T-helper 2 cell treated with Interferon-gamma antibody and Interleukin-4, amounts not matched to agents 5 μg/mL and 100 μg/mL, for 36 hours (primary cell): ENCODE data around the gene ZNF236.
"Not testable (repeated sequence)": the region's sequence is repeated elsewhere in the genome, so short reads cannot be mapped to it uniquely, and the experiment has no call there.

Experiments used
- DNase-seq: peaks from one replicate; pipeline ENCODE4 v3.0.0; 2021; ENCODE audit warnings: low spot score
- H3K27ac Mint-ChIP-seq: one replicate; pipeline ENCODE4 v1.8.0; 2021; ENCODE audit warnings: mild to moderate bottlenecking, mixed read lengths
- H3K27me3 Mint-ChIP-seq: one replicate; pipeline ENCODE4 v1.8.0; 2021; ENCODE audit warnings: low read depth, mixed read lengths
- H3K36me3 Mint-ChIP-seq: one replicate; pipeline ENCODE4 v1.8.0; 2021; ENCODE audit warnings: low read depth, mixed read lengths
- H3K4me1 Mint-ChIP-seq: one replicate; pipeline ENCODE4 v1.8.0; 2021; ENCODE audit warnings: low read depth, mixed read lengths
- H3K4me3 Mint-ChIP-seq: one replicate; pipeline ENCODE4 v1.8.0; 2022; ENCODE audit warnings: mild to moderate bottlenecking, moderate library complexity, mixed read lengths
- H3K9me3 Mint-ChIP-seq: one replicate; pipeline ENCODE4 v1.8.0; 2021; ENCODE audit warnings: mixed read lengths

Gene ZNF236

DNA sequence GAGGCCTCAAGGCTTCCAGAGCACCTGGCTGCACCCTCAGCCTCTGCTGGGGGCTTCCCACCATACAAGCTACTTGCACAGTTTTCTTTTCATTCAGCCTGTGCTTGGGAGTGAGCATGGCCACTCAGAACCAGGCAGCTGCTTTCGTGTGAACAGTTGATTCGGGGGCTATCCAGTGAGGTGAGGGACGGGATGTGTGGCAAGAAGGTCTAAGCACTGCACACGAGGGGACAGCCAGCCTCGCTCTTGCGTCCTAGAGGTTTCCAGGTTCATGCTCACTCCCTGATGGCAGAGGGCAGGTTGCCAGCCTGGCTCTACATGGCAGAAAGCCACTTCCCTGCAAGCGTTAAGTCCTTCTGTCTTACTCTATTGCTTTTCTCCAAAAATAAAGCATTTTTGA, 164.0 kb downstream of the ZNF236 start:
- Mint-ChIP-seq H3K27me3 (peaks cover 3% of the 10 kb centered on the region), H3K4me1 (peaks cover 8% of the 10 kb centered on the region), H3K4me3 (no peak overlapping the region), H3K27ac (no peak overlapping the region), H3K36me3 (no peaks in the 10 kb centered on the region), H3K9me3 (no peaks in the 10 kb centered on the region)
- DNase-seq, result no peak

DNA sequence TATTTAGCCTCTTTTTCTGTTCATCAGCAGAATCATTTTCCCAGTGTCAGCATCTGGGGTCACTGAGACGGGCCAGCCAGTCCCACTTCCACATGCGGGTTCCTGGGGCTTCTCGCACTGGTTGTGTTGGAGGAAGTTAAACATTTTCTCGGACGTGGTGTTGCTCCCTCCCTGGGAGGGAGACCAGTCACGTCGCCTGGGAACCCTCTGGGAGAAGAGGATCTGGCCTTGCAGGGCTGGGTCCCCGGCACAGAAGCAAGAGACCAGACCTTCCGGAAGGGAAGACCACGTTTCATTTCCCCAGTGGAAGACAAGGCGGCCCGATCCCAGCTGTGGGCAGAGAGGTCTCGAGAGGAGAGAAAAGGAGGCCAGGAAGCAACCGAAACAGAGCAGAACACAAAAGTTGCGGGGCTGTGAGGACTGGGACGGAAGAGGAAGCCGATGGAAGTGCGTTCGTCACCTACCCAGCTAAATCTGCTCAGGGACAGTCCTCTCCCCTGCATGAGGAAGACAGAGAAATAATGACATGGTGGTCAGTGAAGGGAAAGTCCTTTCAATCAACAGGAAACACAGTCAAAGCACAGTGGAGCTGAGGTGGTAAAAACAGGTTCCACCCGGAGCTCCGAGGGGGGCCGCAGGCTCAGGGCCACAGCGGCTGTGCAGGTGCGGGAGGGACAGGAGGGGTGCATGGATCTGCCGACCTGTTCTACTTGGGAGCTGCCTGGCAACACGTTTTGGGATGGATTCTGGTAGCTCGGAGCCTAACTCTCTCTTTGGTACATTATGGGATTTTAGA, 165.9 kb downstream of the ZNF236 start:
- peaks cover 5% of the 10 kb centered on the region for H3K4me1 Mint-ChIP-seq
- H3K4me3 Mint-ChIP-seq, result no peak overlapping the region
- no peaks in the 10 kb centered on the region for H3K36me3 Mint-ChIP-seq
- no peaks in the 10 kb centered on the region for H3K9me3 Mint-ChIP-seq
- DNase-seq, result no peak
- peaks cover 3% of the 10 kb centered on the region for H3K27me3 Mint-ChIP-seq
- H3K27ac Mint-ChIP-seq, result no peak overlapping the region

DNA sequence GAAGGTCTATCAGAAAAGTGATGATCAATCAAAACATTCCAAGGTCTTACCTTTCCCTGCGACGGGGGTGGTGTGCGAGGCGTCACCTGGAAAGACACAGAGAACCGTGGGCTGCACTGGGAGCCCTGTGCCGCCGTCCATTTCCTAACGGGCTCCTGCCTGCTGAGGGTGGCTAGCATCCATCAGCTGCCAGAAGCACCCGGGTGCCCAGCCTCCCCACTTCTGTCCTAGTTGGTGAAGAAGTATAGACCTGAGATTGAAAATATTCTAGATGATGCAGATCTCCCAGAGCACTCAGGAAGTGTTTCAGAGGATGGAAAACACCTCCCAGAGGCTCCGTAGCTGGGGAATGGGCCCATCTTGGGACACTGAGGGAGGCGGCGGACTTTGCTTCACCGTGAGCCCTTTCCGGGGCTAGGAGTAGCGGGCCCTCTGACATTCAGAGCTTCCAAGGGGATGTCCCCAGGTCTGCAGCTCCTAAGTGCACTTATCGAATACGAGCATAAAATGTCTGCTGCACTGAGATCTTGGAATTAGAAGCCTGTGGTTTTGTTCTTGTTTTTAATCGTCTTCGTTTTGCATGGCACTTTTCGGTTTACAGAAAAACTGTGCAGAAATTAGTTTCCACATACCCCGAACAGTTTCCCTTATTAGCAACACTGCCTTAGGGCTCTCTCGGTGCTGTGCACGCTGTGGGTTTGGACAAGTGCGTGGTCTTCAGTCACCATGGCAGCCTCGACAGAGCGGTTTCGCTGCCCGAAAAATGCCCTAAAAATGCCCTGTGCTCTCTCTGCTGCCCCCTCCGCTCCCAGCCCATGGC, 166.7 kb downstream of the ZNF236 start:
- Mint-ChIP-seq H3K36me3 (no peaks in the 10 kb centered on the region), H3K27me3 (peaks cover 3% of the 10 kb centered on the region), H3K4me1 (peaks cover 2% of the 10 kb centered on the region), H3K4me3 (no peak overlapping the region), H3K27ac (no peak overlapping the region), H3K9me3 (no peaks in the 10 kb centered on the region)
- DNase-seq, result no peak

DNA sequence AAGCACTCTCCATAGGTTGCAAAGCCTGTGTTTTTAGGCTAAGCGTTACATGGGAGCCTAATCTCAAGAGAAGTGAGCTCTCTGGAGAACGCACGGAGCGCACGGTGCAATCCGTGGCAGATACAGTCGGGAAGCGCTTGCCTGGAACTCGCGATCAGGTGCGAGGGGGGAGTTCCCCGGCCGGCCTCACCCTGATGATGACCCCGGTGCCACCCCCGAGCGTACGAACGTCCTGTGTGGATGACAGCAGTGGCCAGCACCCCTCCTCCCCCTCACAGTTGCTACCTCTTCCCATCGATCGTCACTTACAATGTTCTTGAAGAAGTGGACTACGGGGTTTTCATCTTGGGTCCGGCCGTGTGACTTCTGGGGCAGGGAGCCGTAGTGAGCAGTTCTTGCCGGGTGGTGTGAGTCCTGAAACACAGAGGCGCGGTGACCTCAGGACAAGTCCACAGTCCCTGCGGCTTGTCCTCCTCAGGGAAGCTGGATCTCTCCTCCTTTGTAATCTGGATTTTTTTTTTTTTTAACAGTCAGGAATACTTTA, 167.4 kb downstream of the ZNF236 start:
- DNase-seq, result no peak
- Mint-ChIP-seq H3K9me3 (no peaks in the 10 kb centered on the region), H3K4me3 (no peak overlapping the region), H3K36me3 (no peaks in the 10 kb centered on the region), H3K4me1 (peaks cover 2% of the 10 kb centered on the region), H3K27me3 (peaks cover 3% of the 10 kb centered on the region), H3K27ac (no peak overlapping the region)

DNA sequence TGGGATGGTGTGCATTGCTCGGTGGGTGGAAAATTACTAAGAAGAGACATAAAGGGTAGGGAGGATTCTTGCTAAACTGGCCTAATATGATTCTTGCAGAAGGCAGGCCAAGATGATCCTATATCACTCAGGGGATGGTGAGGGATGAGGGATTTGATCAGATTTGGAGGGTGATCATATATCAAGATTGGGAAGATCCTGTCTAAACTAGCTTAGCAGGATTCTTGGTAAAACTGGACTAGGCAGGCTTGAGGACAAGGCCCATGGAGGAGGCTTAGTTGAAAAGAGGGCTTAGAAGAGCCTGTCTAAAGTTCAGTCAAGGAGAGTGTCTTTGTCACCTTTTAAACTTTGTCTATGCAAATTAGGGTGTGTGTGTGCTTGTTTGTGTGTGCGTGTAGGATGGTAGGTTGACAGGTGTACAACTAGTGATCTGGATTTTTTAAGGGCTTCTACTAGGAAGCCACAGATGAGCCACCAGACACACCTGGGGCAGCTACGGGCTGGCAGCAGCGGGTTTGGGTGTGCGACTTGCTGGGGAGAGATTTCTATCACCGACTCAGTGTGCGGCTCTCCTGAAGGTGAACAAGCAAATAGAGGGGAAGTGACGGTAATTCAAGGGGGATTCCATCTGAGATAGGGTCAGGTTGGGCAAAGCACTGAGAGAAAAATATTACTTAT, 168.1 kb downstream of the ZNF236 start:
- not testable (repeated sequence) for H3K4me3 Mint-ChIP-seq, DNase-seq, H3K27me3 Mint-ChIP-seq

DNA sequence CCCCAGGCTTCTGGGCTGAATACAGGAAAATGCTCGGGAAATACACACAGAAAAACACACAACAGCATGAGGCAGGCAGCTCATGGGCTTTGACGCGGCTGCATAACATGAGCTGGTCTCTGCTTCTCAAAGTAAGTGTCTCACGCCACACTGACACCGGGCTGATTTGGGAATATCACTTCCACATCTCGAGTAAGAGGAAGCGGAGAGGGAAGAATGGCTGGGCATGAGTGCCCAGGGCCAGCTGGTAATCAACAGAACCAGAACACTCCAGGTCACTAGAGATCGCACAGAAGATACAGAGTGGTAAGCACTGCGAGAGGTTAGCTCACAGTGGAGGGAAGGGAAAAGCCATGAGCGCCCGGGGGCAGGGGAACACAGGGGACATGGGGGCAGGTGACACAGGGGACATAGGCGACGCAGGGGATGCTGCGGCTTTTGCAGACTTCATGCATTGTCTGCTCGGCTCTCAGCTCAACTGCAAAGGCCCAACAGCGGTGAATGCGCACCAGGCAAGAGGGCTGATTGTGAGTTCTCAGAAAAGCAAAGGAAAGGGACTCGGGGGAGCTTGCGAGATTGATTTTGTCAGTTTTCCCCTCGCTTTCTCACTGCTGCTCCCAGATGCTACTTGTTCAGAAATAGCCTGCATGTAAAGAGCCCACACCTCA, 168.8 kb downstream of the ZNF236 start:
- DNase-seq, result no peak
- H3K9me3 Mint-ChIP-seq, result no peaks in the 10 kb centered on the region
- peaks cover 10% of the 10 kb centered on the region for H3K27me3 Mint-ChIP-seq
- peak overlapping the region; percentile 2 for H3K27ac Mint-ChIP-seq
- no peak overlapping the region for H3K4me3 Mint-ChIP-seq
- H3K36me3 Mint-ChIP-seq, result peaks cover 2% of the 10 kb centered on the region
- H3K4me1 Mint-ChIP-seq, result peaks cover 11% of the 10 kb centered on the region

More for the DNA sequence above, 168.1 kb downstream of the ZNF236 start:
- not testable (repeated sequence) for H3K4me1 Mint-ChIP-seq, H3K9me3 Mint-ChIP-seq, H3K27ac Mint-ChIP-seq, H3K36me3 Mint-ChIP-seq

DNA sequence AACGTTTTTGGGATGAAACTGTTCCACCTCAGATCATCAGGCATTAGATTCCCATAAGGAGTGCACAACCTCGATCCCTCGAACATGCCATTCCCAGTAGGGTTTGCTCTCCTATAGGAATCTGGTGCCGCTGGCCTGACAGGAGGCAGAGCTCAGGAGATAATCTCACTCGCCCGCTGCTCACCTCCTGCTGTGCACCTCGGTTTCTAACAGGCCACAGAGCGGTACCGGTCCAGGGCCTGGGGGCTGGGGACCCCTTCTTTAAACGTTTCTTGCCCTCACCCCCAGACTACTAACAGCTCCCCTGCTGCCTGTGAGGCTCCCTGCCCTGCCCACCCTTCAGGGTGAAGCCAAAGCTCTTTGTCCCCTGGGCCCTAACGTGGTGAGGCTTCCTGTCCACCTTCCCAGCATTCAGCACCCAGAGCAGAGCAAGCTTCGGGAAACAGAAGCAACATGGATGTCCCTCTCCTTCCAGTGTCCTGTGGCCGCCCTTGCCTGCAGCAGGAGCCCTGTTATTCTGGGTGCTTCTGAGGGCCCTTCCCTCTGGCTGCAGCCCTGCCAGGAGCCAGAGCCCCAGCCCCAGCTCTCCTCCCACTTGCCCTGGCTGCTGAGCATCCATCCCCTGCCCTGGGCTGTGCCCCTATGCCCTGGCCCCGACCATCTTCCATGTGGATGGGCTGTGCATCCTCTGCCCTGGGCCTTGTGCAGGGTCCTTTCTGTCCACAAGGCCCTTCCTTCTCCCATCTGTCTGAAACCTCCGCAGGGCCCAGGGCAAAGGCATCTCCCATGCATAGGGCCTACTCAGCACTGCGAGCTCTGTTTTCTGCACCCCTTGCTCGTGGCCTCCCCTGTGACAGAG, 170.1 kb downstream of the ZNF236 start:
- no peak overlapping the region for H3K4me3 Mint-ChIP-seq
- no peak overlapping the region for H3K27ac Mint-ChIP-seq
- no peaks in the 10 kb centered on the region for H3K9me3 Mint-ChIP-seq
- peaks cover 11% of the 10 kb centered on the region for H3K4me1 Mint-ChIP-seq
- DNase-seq, result no peak
- H3K27me3 Mint-ChIP-seq, result peaks cover 10% of the 10 kb centered on the region
- peaks cover 2% of the 10 kb centered on the region for H3K36me3 Mint-ChIP-seq

DNA sequence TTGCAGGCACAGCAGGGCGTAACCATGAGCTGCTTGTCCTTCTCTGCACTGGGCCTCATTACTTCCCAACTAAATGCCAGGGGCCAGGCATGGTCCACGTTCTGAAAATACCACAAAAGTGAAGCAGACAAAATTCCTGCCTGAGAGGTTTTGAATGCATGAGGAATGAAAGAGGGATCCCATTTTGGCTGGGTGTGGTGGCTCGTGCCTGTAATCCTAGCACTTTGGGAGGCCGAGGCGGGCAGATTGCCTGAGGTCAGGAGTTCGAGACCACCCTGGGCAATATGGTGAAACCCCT, 170.7 kb downstream of the ZNF236 start:
- Mint-ChIP-seq H3K27ac (no peak overlapping the region), H3K36me3 (peaks cover 2% of the 10 kb centered on the region), H3K4me1 (peaks cover 11% of the 10 kb centered on the region), H3K27me3 (peaks cover 10% of the 10 kb centered on the region), H3K9me3 (no peaks in the 10 kb centered on the region), H3K4me3 (no peak overlapping the region)
- DNase-seq, result no peak

DNA sequence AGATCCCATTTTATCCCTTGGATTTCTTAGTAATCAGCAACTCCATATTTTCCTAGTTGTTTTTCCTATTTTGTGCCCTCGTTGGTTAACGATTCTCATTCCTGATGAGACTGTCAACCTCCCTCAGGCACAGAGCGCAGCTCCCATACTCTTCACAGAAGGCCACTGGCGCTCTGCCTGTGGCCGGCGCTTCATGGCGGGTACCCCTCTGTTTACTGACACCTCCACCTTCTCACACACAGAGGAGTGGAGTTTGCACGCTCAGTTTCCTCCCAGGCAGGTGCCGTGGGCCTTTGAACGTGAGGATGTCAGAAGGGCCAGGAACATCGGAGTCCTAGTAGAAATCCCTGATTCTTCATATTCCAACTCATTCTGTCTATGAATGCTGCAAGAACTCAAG, 171.2 kb downstream of the ZNF236 start:
- Mint-ChIP-seq H3K4me3 (no peak overlapping the region), H3K27me3 (peaks cover 7% of the 10 kb centered on the region), H3K9me3 (no peaks in the 10 kb centered on the region), H3K4me1 (peaks cover 11% of the 10 kb centered on the region), H3K36me3 (peaks cover 2% of the 10 kb centered on the region), H3K27ac (no peak overlapping the region)
- no peak for DNase-seq

DNA sequence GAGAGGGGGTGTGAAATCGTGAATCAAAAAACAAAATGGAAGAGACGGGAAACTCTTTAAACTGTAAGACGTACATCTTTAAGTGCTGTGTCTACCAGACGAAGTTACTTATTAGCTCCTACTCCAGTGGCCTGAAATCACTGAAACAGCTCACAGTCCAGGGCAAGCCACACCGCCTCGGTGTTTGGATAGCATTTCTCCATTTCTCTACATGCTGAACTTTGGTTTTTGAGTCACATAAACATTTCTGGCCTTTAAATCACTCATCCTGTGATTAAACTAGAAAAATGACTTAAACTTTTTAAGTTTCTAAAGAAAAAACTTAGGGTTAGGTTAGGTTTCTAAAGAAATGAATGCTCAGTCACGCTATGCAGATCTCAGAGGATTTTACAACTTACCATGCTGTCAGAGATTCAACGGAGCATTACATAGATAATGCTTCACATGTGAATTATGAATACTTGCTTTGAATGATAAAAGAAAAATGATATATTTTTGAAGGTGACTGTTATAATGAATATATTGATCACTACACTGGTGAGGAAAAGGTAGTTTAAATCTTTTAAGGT, 171.8 kb downstream of the ZNF236 start:
- Mint-ChIP-seq H3K4me1 (peaks cover 11% of the 10 kb centered on the region), H3K9me3 (no peaks in the 10 kb centered on the region)

DNA sequence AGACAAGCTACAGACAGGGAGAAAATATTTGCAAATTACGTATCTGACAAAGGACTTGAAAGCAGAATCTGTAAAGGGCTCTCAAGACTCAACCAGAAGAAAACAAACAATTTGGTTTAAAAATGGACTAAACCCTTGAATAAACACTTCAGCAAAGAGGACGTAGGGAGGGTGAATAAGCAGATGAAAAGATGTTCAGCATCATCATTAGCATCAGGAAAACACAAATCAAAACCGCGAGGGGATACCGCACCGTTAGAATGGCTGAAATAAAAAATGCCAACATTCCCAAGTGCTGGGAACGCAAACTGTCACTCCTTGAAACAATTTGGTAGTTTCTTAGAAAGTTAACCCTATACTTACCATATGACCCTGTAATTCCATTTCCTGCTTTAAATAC, 173.5 kb downstream of the ZNF236 start:
- H3K9me3 Mint-ChIP-seq, result no peaks in the 10 kb centered on the region
- DNase-seq, result no peak
- H3K27ac Mint-ChIP-seq, result no peak overlapping the region
- H3K4me1 Mint-ChIP-seq, result peaks cover 22% of the 10 kb centered on the region
- H3K4me3 Mint-ChIP-seq, result no peak overlapping the region
- H3K36me3 Mint-ChIP-seq, result peaks cover 2% of the 10 kb centered on the region
- peaks cover 7% of the 10 kb centered on the region for H3K27me3 Mint-ChIP-seq

More for the DNA sequence above, 171.8 kb downstream of the ZNF236 start:
- no peak overlapping the region for H3K4me3 Mint-ChIP-seq
- H3K27me3 Mint-ChIP-seq, result peaks cover 7% of the 10 kb centered on the region
- no peak overlapping the region for H3K27ac Mint-ChIP-seq
- peaks cover 2% of the 10 kb centered on the region for H3K36me3 Mint-ChIP-seq
- DNase-seq, result no peak

DNA sequence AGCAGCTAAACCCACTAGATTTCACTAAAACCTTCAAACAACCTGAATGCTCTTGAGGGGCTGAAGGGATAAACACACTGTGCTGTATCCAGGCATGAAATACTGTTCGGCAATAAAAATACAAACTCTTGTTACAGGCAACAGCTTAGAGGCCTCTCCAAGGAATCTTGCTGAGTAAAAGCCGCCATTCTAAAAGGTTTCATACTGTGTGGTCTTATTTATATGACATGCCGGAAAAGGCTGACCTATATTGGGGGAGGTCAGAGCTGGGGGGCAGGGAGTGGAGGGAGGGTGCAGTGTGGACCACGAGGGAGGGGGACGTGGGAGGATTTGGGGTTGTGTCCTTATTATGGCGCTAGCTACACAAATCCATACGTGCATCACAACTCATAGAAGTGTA, 174.1 kb downstream of the ZNF236 start:
- H3K27me3 Mint-ChIP-seq, result peaks cover 7% of the 10 kb centered on the region
- peaks cover 2% of the 10 kb centered on the region for H3K36me3 Mint-ChIP-seq
- no peak overlapping the region for H3K27ac Mint-ChIP-seq
- no peak overlapping the region for H3K4me3 Mint-ChIP-seq
- H3K4me1 Mint-ChIP-seq, result peaks cover 19% of the 10 kb centered on the region
- DNase-seq, result no peak
- H3K9me3 Mint-ChIP-seq, result no peaks in the 10 kb centered on the region
